ENCODE results near the gene ESF1. TPM values are rescaled to one million over a fixed set of nuclear protein-coding genes. Genes with fewer than 3 reads are reported as not detected.

ESF1 gene
- total RNA-seq, 4 donors from 2014 or later, result 12.8 to 16.2 (median 14.6) TPM

DNA sequence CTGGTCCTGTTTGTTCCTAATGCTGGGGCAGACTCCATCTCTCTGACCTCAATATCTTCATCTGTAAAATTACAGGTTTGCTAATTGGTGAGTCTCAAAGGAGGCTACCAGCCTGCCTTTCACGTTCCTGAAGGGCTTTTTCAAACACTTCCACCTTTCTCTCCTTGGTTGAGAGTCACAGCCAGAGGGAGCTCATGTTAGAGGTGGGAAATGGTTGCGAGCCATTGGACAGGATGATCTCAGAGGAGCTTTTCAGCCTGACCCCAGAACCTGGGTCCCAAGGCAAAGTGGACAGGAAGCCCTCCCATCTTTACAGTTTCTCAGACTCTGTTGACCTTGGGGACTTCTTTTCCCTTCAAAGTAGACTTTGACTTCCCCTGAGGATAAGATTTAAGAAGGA, 37.7 kb upstream of the ESF1 start:
- peaks cover 0 to 5% (median 0%) of the 10 kb centered on the region in 3 donors for H3K9me3 ChIP-seq
- WGBS, 2 donors (ENCODE audit: low coverage in 1 of 2), result 80 to 83% methylated on average over 1 of the region's 2 CpGs
- TF ChIP-seq POLR2AphosphoS5 (IDR thresholded peaks at IDR 0.05) (no peak), EP300 (IDR thresholded peaks at IDR 0.05) (no peak), POLR2A (IDR thresholded peaks at IDR 0.05) (no peak)
- TF ChIP-seq, protein P1, sequence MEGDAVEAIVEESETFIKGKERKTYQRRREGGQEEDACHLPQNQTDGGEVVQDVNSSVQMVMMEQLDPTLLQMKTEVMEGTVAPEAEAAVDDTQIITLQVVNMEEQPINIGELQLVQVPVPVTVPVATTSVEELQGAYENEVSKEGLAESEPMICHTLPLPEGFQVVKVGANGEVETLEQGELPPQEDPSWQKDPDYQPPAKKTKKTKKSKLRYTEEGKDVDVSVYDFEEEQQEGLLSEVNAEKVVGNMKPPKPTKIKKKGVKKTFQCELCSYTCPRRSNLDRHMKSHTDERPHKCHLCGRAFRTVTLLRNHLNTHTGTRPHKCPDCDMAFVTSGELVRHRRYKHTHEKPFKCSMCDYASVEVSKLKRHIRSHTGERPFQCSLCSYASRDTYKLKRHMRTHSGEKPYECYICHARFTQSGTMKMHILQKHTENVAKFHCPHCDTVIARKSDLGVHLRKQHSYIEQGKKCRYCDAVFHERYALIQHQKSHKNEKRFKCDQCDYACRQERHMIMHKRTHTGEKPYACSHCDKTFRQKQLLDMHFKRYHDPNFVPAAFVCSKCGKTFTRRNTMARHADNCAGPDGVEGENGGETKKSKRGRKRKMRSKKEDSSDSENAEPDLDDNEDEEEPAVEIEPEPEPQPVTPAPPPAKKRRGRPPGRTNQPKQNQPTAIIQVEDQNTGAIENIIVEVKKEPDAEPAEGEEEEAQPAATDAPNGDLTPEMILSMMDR (IDR thresholded peaks at IDR 0.05), result no peak
- no peaks in the 10 kb centered on the region for H3K27me3 ChIP-seq
- ATAC-seq, result no peak
- H3K36me3 ChIP-seq, result peaks cover 0 to 14% of the 10 kb centered on the region in 2 donors
- no peak overlapping the region for H3K27ac ChIP-seq
- no peaks in the 10 kb centered on the region for H3K4me1 ChIP-seq
- no peak overlapping the region for H3K4me3 ChIP-seq

DNA sequence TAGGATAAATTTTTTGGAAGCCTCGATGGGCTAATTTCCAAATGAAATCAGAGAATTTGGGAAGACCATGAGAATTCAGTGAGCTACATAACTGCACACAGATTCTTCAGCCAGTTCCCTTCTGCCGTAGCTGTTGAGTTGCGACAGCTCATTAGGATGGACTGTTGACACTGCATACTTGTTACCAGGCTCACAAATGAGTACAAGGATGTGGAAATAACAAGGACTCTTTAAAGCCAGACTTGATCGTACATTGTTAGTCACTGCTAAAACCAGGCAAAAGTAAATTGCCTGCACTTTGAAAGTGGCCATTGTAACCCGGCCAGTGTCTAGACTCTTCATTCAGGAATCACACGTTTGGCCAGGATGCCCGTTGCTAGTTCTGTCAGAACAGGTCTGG, 37.2 kb upstream of the ESF1 start:
- Histone ChIP-seq H3K4me3 (no peak overlapping the region), H3K27ac (no peak overlapping the region), H3K27me3 (no peaks in the 10 kb centered on the region), H3K9me3 (peaks cover 0 to 5% (median 0%) of the 10 kb centered on the region in 3 donors), H3K4me1 (no peaks in the 10 kb centered on the region), H3K36me3 (peaks cover 0 to 20% of the 10 kb centered on the region in 2 donors)
- WGBS, 2 donors (ENCODE audit: low coverage in 1 of 2), result 76 to 88% methylated on average over 4 to 5 of the region's 7 CpGs
- TF ChIP-seq, protein P1 (IDR thresholded peaks at IDR 0.05), result no peak
- TF ChIP-seq POLR2AphosphoS5 (IDR thresholded peaks at IDR 0.05) (no peak), EP300 (IDR thresholded peaks at IDR 0.05) (no peak), POLR2A (IDR thresholded peaks at IDR 0.05) (no peak)
- no peak for ATAC-seq

DNA sequence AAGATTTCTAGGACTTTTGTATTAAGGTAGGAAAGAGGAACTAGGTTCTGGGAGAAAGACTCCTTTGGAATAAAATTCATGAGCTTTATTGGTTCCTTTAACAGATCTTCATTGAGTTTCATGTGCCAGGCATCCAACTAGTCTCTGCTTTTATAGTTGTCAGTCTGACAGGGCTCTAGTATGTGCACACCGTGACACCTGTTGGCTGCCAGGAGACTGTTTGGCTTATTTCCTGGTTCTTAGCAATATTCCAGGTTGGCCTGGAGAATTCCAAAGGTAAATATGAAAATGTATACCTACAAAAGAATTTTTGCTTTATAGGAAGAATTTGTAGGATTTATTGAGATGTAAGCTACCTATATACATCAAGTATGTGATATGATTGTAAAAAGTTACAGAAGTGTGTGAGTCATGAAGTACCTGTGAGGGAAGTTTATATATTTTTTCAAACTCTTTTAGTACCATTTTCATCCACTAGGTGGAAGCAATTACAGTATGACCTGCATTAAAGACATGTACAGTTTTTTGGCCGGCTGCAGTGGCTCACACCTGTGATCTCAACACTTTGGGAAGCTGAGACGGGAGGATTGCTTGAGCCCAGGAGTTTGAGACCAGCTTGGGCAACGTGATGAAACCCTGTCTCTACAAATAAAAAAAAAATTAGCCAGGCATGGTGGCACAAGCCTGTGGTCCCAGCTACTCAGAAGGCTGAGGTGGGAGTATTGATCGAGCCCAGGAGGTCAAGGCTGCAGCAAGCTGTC, 35.3 kb upstream of the ESF1 start:
- TF ChIP-seq POLR2AphosphoS5 (IDR thresholded peaks at IDR 0.05) (no peak), POLR2A (IDR thresholded peaks at IDR 0.05) (no peak)
- TF ChIP-seq, protein P1 (IDR thresholded peaks at IDR 0.05), result peak; percentile 61 to 79 (median 74)
- peak; percentile 58 for ATAC-seq

DNA sequence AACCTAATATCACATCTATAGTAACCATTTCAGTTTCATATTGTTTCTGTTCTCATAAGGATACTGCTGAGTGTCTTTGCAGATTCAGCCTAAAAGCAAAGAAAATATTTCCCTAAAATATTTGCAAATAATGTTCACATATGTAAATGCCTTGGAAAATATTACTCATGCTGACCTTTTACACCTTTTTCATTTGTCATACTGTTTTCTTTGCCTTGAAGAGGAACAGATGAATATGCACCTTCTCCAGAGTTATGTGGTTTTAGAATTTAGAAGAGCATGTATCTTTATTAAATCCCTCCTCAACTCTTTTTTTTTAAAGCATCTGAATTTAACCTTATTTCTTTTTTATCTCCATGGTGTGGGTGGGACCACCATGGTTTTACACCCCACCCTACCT, 32.6 kb upstream of the ESF1 start:
- TF ChIP-seq, protein P1 (IDR thresholded peaks at IDR 0.05), result no peak
- TF ChIP-seq EP300 (IDR thresholded peaks at IDR 0.05) (no peak), POLR2A (IDR thresholded peaks at IDR 0.05) (no peak), POLR2AphosphoS5 (IDR thresholded peaks at IDR 0.05) (no peak)
- no peak overlapping the region for H3K27ac ChIP-seq
- no peaks in the 10 kb centered on the region for H3K4me1 ChIP-seq
- H3K4me3 ChIP-seq, result no peak overlapping the region
- peaks cover 0 to 5% (median 0%) of the 10 kb centered on the region in 3 donors for H3K9me3 ChIP-seq
- ATAC-seq, result no peak
- no peaks in the 10 kb centered on the region for H3K27me3 ChIP-seq
- peaks cover 3 to 62% of the 10 kb centered on the region in 2 donors for H3K36me3 ChIP-seq

More for the DNA sequence above, 35.3 kb upstream of the ESF1 start:
- no peak overlapping the region for H3K4me3 ChIP-seq
- no peaks in the 10 kb centered on the region for H3K27me3 ChIP-seq
- H3K4me1 ChIP-seq, result no peaks in the 10 kb centered on the region
- 29 to 30% methylated on average over 5 of the region's 5 CpGs for WGBS, 2 donors (ENCODE audit: low coverage in 1 of 2)
- peaks cover 3 to 35% of the 10 kb centered on the region in 2 donors for H3K36me3 ChIP-seq
- peak overlapping the region in 1 of 4 donors; percentile 4 for H3K27ac ChIP-seq
- H3K9me3 ChIP-seq, result peaks cover 0 to 5% (median 0%) of the 10 kb centered on the region in 3 donors

DNA sequence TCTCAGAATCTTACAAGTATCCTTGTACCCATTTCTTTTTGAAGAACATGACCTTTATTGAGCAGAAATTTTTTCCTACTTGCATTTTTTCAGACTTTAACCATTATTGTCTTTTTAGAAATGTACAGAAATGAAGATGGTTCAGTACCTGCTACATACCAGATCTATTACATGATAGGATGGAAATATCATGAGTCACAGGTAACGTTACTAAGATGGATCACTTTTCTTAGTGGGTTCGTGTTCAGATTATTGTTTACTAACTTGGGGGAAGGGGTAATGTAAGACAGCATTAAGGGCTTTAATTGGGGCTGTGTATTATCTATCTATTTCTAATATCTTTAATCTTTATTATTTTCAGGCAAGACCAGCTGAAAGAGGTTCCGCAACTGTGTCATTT, 32.0 kb upstream of the ESF1 start:
- Histone ChIP-seq H3K4me3 (no peak overlapping the region), H3K4me1 (no peaks in the 10 kb centered on the region), H3K9me3 (peaks cover 0 to 5% (median 0%) of the 10 kb centered on the region in 3 donors), H3K36me3 (peaks cover 3 to 68% of the 10 kb centered on the region in 2 donors), H3K27me3 (no peaks in the 10 kb centered on the region), H3K27ac (peak overlapping the region in 1 of 4 donors; percentile 17)
- TF ChIP-seq POLR2AphosphoS5 (IDR thresholded peaks at IDR 0.05), result no peak
- no peak for TF ChIP-seq EP300 (IDR thresholded peaks at IDR 0.05)
- TF ChIP-seq POLR2A (IDR thresholded peaks at IDR 0.05), result no peak
- TF ChIP-seq, protein P1 (IDR thresholded peaks at IDR 0.05), result no peak
- ATAC-seq, result no peak
- 57 to 61% methylated on average over 3 of the region's 3 CpGs for WGBS, 2 donors (ENCODE audit: low coverage in 1 of 2)
